K562 (cell line): ENCODE data around the gene E2F2. TPM values are rescaled to one million over a fixed set of nuclear protein-coding genes. Genes with fewer than 3 reads are reported as not detected.
A peak's percentile ranks its signal among the peaks of the same experiment; 100 is the strongest.

Source experiments
- AFF4 ChIP-seq: sonication (generic); formaldehyde crosslinking; IDR thresholded peaks from 2 replicates; pipeline ENCODE4 v1.8.0; 2023; ENCODE audit warnings: mild to moderate bottlenecking, missing genetic modification reagents
- DPF2 ChIP-seq: fragments of 450-650 bp; IDR thresholded peaks from 2 replicates; pipeline ENCODE4 v1.6.1; 2016
- KLF1 ChIP-seq: fragments of 450-650 bp; IDR thresholded peaks from 2 replicates; pipeline ENCODE4 v1.6.1; 2016; ENCODE audit warnings: missing genetic modification characterization, missing compliant biosample characterization
- MTF1 ChIP-seq: fragments of 250-450 bp; sonication (Bioruptor Pico); IDR thresholded peaks from 2 replicates; pipeline ENCODE4 v1.9.0; 2021; ENCODE audit warnings: moderate library complexity, mild to moderate bottlenecking, inconsistent platforms, borderline replicate concordance
- NKRF ChIP-seq: fragments of 450-650 bp; IDR thresholded peaks from 2 replicates; pipeline ENCODE4 v1.6.1; 2016; ENCODE audit warnings: borderline replicate concordance
- NRF1 ChIP-seq, 2 experiments: fragments of 450-650 bp; IDR thresholded peaks in 1 of 2; conservative IDR thresholded peaks in 1 of 2; 2 replicates each; pipeline ENCODE4 v1.6.1; 2014; ENCODE audit warnings: mild to moderate bottlenecking in 2 of 2
- SIRT6 ChIP-seq: IDR thresholded peaks from one replicate; pipeline ENCODE4 v1.6.1; 2012; ENCODE audit warnings: low read depth, mild to moderate bottlenecking, control low read depth, inconsistent platforms, low read length, moderate library complexity
- TCFL5 ChIP-seq: fragments of 250-450 bp; sonication (Bioruptor Pico); conservative IDR thresholded peaks from 2 replicates; pipeline ENCODE4 v1.6.1; 2021; ENCODE audit warnings: mild to moderate bottlenecking, moderate library complexity, matching md5 sums
- THRAP3 ChIP-seq: fragments of 450-650 bp; IDR thresholded peaks from 2 replicates; pipeline ENCODE4 v1.6.1; 2016; ENCODE audit warnings: mild to moderate bottlenecking, inconsistent platforms, borderline replicate concordance
- UBTF ChIP-seq, 2 experiments: IDR thresholded peaks; 2 replicates each; pipeline ENCODE4 v1.6.1; 2012; ENCODE audit warnings: improper control_type of control experiment in 2 of 2, low read depth in 2 of 2, low read length in 2 of 2, borderline replicate concordance in 1 of 2
- ZBTB43 ChIP-seq: sonication (generic); formaldehyde crosslinking; IDR thresholded peaks from 2 replicates; pipeline ENCODE4 v1.8.0; 2023; ENCODE audit warnings: mild to moderate bottlenecking, missing genetic modification reagents
- polyA plus RNA-seq, 8 experiments: library from polyadenylated mRNA; depleted of rRNA in 4 of 8; stranded (reverse) in 5 of 8; unstranded in 3 of 8; fragments of >200 nt; fragmentation: Nextera tagmentation in 2 of 8; fragmentation: Illumina TruSeq in 1 of 8; extraction: Ambion mirVana in 2 of 8; extraction: Trizol in 1 of 8; gene quantifications; 2 replicates each; pipeline versions ENCODE4 v1.2.1 to v1.2.3, GENCODE V29; 2011 to 2014; ENCODE audit warnings: inconsistent platforms in 1 of 8, missing spikeins in 1 of 8
- total RNA-seq, 7 experiments: library from RNA; depleted of rRNA in 6 of 7; stranded (reverse); fragments of >200 nt in 6 of 7; fragmentation: Illumina TruSeq in 2 of 7; extraction: Trizol in 2 of 7; gene quantifications; 2 replicates each; pipeline versions ENCODE4 v1.2.1 to v1.2.3, GENCODE V29; 2011 to 2021; ENCODE audit warnings: low replicate concordance in 1 of 7

The E2F2 gene
- total and polyA plus RNA-seq, 9 of the 15 experiments (the other 6 are each of a cell fraction or from before 2014, with no cell fraction given), result 3.1 to 25.3 (median 11.4) TPM

GRCh38 chr1:23555986-23556634 lies 25.1 kb upstream of the E2F2 start (continued):
- TF ChIP-seq AFF4 (CRISPR knock-in tag), result no peak
- TF ChIP-seq NRF1 (conservative IDR thresholded peaks at IDR 0.05 in 1 of 2, IDR thresholded peaks at IDR 0.05 in 1 of 2), result no peak
- 0 out of 2 replicates have a peak, but pooled peaks have one; percentile 4 for TF ChIP-seq DPF2
- no peak for TF ChIP-seq ZBTB43 (CRISPR knock-in tag)
- TF ChIP-seq THRAP3, result no peak
- TF ChIP-seq MTF1 (CRISPR knock-in tag), result no peak
- no peak for TF ChIP-seq SIRT6
- no peak for TF ChIP-seq KLF1 (tag)
- TF ChIP-seq TCFL5 (CRISPR knock-in tag), result no peak
- 0 out of 4 replicates have a peak, but pooled peaks of 1 of the 2 experiments have one; percentile 23 for TF ChIP-seq UBTF (IDR thresholded peaks at IDR 0.05; ENCODE audit: borderline replicate concordance in 1 of 2, low read depth in 2 of 2, low read length in 2 of 2)
- no peak for TF ChIP-seq NKRF
